Subcutaneous abdominal adipose tissue (tissue), 5 donors: ENCODE results near the gene RASA3.
A peak's percentile ranks its signal among the peaks of the same experiment; 100 is the strongest.
"Not testable (repeated sequence)": the region's sequence is repeated elsewhere in the genome, so short reads cannot be mapped to it uniquely, and the experiment has no call there.

Source experiments
- H3K27ac ChIP-seq: one replicate; pipeline ENCODE4 v1.7.0; 2013; ENCODE audit warnings: low read depth, mild to moderate bottlenecking, inconsistent platforms, low read length, moderate library complexity
- H3K27me3 ChIP-seq, 5 donors: one replicate each; pipeline ENCODE4 v1.7.0; 2013; ENCODE audit warnings: low read length in 5 of 5, inconsistent platforms in 1 of 5; ENCODE audit not compliant: control insufficient read depth in 5 of 5, insufficient read depth in 4 of 5
- H3K36me3 ChIP-seq, 5 donors: one replicate each; pipeline ENCODE4 v1.7.0; 2013; ENCODE audit warnings: low read length in 5 of 5; ENCODE audit not compliant: control insufficient read depth in 5 of 5, insufficient read depth in 5 of 5
- H3K4me1 ChIP-seq, 5 donors: one replicate each; pipeline ENCODE4 v1.7.0; 2013; ENCODE audit warnings: low read length in 5 of 5, mild to moderate bottlenecking in 3 of 5, moderate library complexity in 1 of 5; ENCODE audit not compliant: control insufficient read depth in 5 of 5, insufficient read depth in 5 of 5
- H3K4me3 ChIP-seq, 5 donors: one replicate each; pipeline ENCODE4 v1.7.0; 2013; ENCODE audit warnings: low read length in 5 of 5, low read depth in 1 of 5
- H3K9ac ChIP-seq, 5 donors: one replicate each; pipeline ENCODE4 v1.7.0; 2013; ENCODE audit warnings: low read length in 5 of 5, mild to moderate bottlenecking in 4 of 5, moderate library complexity in 3 of 5
- H3K9me3 ChIP-seq, 5 donors: one replicate each; pipeline ENCODE4 v1.7.0; 2013; ENCODE audit warnings: low read length in 5 of 5; ENCODE audit not compliant: control insufficient read depth in 5 of 5
- donor health status: healthy.
- donor health status: healthy.
- donor health status: healthy.
- donor health status: healthy.
- donor health status: healthy.

The RASA3 gene

DNA sequence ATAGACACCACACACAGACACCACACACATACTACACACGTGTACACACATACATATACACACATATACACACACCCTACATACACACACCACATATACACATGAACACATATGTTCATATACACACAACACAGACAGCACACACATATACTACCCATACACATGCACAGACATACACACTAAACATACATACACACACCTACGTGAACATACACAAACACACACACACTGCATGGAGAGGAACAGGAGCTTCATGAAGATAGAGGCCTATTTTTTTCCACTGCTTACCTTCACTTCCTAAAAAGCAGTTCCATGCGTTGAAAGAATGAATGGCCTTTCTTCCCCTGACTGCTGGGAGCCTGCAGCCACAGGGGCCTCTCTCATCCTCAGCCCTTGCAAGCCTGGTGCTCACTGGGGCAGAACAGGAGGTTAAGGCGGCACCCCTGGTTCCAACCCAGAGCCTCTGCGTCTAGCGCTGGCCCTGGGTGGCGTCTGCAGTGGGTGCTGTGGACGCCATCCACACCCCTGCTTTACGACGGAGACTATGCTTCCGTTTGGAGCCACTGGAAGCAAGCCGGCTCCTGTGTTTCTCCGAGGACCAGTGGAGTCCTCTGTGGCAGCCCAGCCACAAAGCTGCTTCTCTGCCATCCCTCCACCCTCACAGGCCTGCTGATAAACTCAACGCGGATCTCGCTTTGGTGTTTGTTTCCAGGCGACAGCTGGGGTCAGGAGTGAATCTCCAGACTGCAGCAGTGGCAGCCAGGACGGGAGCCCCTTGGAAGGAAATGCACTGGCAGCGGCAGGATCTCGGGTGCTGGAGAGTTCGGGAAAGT, 1.9 kb upstream of the RASA3 start:
- Histone ChIP-seq H3K27me3 (no peaks in the 10 kb centered on the region), H3K4me3 (no peak overlapping the region), H3K9me3 (no peaks in the 10 kb centered on the region), H3K9ac (no peak overlapping the region), H3K36me3 (no peaks in the 10 kb centered on the region), H3K27ac (no peak overlapping the region), H3K4me1 (peaks cover 8 to 40% (median 26%) of the 10 kb centered on the region in 5 donors)

GRCh38 chr13:114133552-114133951, 1.1 kb upstream of the RASA3 start:
- not testable (repeated sequence) for H3K27me3 ChIP-seq, H3K27ac ChIP-seq, H3K36me3 ChIP-seq, H3K4me3 ChIP-seq, H3K9ac ChIP-seq, H3K9me3 ChIP-seq
- H3K4me1 ChIP-seq = peaks cover 10 to 47% (median 33%) of the 10 kb centered on the region in 5 donors

DNA sequence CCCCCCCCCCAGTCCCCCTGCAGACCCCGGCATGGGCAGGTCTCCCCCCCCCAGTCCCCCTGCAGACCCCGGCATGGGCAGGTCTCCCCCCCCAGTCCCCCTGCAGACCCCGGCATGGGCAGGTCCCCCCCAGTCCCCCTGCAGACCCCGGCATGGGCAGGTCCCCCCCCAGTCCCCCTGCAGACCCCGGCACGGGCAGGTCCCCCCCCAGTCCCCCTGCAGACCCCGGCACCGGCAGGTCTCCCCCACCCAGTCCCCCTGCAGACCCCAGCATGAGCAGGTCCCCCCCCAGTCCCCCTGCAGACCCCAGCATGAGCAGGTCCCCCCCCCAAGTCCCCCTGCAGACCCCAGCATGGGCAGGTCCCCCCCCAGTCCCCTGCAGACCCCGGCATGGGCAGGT, 703 bp upstream of the RASA3 start:
- not testable (repeated sequence) for H3K9me3 ChIP-seq, H3K9ac ChIP-seq, H3K27ac ChIP-seq, H3K27me3 ChIP-seq, H3K36me3 ChIP-seq, H3K4me3 ChIP-seq
- peaks cover 10 to 52% (median 38%) of the 10 kb centered on the region in 5 donors for H3K4me1 ChIP-seq

DNA sequence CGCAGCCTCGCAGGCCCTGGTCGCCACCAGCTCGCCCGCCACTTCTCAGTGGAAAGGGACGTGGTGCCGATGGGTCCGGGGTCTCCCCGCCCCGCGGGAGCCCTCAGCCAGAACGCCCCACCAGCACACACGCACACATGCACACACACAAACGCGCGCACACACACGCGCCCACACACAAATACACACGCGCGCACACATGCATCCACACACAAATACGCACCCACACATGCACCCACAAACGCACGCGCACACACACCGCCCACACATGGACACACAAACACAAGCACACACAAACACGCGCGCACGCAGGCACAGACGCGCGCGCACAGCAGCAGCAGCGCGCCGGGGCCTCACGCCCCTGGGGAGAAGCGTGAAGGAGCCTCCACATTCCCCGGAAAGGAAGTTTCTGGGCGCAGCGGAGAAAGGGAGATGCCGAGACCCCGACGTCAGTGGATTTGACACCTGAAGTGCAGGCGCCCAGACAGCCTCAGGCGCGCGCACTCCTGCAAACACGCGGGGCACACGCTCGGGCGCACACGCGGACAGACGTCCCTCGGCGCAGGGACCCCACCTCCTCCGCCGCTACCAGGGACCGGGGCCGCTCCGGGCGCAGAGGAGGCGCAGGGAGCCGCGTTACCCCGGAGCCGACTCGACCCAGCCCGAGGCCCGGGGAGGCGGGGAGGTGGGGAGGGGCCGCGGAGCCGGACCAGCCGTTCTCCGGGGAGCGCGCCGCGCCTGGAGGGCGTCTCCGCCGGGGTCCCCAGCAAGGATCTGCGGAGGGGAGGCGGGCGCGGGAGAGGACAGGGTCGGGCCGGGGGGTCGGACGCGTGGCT, 622 bp downstream of the RASA3 start:
- no peaks in the 10 kb centered on the region for H3K9me3 ChIP-seq
- no peaks in the 10 kb centered on the region for H3K36me3 ChIP-seq
- H3K9ac ChIP-seq = peak overlapping the region in 4 of 5 donors; percentile 60 to 82 (median 72)
- H3K4me1 ChIP-seq = peaks cover 10 to 65% (median 51%) of the 10 kb centered on the region in 5 donors
- no peaks in the 10 kb centered on the region for H3K27me3 ChIP-seq
- H3K4me3 ChIP-seq = peak overlapping the region; percentile 61 to 92 (median 84)
- H3K27ac ChIP-seq = peak overlapping the region; percentile 87

GRCh38 chr13:114130837-114131582, 1.4 kb downstream of the RASA3 start:
- Histone ChIP-seq H3K27me3 (no peaks in the 10 kb centered on the region), H3K36me3 (no peaks in the 10 kb centered on the region), H3K9ac (peak overlapping the region; percentile 60 to 82 (median 78)), H3K4me1 (peaks cover 10 to 68% (median 52%) of the 10 kb centered on the region in 5 donors), H3K4me3 (peak overlapping the region; percentile 61 to 92 (median 84)), H3K27ac (peak overlapping the region; percentile 87), H3K9me3 (no peaks in the 10 kb centered on the region)

DNA sequence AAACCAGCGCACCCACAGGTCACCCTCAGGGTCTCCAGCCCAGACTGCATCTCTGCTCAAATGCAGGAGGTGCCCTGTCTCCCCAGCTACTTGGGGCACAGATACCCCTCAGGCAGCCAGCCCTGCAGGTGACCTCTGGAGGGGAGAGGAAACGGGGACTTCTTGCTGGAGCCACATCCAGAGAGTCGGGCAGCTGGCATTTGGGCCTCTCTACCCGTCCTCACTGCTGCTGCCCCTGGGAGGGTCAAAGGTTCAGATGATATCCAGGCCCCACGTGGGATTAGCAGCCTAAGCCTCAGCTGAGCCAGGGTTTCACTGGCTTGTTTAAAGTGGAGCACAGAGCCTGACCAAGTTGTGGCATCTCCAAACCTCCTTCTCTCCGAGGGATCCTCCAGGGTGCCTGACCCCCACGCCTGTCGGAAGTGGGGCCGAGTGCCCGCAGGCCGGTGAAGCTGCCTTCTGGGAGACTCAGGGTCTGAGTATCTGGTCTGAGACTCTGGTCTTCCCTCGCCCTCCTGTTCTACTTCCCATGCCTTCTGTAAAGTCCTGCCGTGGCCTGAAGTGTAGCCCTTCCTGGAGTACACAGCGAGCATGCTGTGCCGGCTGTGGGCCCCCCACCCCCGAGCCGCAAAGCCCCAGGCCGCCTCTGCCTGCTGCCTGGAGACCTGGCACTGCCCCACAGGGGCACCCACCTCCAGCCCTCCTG, 2.1 kb downstream of the RASA3 start:
- Histone ChIP-seq H3K27ac (peak overlapping the region; percentile 87), H3K27me3 (no peaks in the 10 kb centered on the region), H3K4me3 (peak overlapping the region; percentile 61 to 92 (median 84)), H3K4me1 (peaks cover 10 to 71% (median 52%) of the 10 kb centered on the region in 5 donors), H3K9me3 (no peaks in the 10 kb centered on the region), H3K9ac (peak overlapping the region; percentile 45 to 82 (median 78)), H3K36me3 (no peaks in the 10 kb centered on the region)

DNA sequence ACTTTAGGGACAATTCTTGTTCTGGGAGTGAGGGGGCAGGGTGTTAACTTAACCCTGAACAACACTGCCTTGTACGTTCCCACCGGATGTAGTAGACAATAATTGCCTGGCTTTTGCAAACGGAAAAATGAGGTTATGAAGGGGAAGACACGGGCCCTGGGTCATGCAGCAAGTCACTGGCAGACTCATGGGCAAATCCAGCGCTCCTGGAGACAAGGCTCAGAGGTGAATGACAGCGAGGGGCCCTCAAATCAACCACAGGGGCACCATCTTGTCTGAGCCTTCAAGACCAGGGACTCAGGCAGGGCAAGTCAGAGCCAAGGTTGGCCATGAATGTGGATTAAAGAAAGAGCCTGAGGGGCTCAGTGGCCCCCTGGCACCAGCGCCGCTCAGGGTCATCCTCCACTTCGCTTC, 2.8 kb downstream of the RASA3 start:
- no peaks in the 10 kb centered on the region for H3K27me3 ChIP-seq
- H3K36me3 ChIP-seq = peaks cover 0 to 5% (median 0%) of the 10 kb centered on the region in 5 donors
- H3K9me3 ChIP-seq = no peaks in the 10 kb centered on the region
- peak overlapping the region; percentile 87 for H3K27ac ChIP-seq
- peaks cover 10 to 75% (median 52%) of the 10 kb centered on the region in 5 donors for H3K4me1 ChIP-seq
- H3K9ac ChIP-seq = peak overlapping the region in 3 of 5 donors; percentile 40 to 82 (median 59)
- peak overlapping the region in 4 of 5 donors; percentile 4 to 92 (median 55) for H3K4me3 ChIP-seq

DNA sequence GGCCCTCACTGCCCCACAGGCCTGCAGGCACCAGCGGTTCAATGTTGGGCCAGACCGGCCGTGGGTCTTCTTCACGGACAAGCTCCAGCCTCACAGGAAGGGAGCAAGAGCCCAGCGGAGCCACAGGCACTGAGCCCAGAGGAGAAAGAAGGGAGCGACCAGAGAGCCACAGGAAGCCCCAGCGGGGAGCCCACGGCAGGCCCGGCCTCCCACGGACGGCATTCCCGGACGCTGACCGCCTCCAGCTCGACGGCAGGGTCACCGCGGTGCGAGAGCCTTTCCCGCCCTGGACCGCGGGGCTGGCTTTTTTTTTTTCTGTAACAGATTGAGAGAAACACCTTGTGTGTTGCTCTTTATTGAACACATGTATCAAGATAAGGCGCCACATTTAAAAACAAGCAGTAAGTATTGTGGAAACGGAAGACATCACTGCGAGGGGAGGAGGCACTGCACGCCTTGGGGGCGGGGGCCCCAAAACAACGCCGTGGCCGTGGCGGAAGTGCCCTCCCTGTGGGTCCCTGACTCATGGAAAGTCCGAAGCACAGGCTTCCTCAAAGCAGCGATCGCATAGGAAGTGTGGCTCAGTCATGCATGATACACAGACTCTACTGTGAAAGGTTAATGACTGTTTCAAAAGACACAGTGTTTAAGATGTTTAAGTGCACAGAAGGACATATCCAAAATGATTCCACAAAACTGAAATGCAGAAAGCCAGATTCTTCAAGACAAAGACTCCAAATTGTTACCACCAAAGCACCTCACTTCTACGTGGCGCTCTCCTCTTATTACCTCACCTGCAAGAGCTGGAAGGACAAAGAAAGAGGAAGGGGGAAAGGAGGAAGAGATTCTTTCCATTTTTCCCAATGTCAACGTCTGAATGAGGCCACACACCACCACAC, 3.5 kb downstream of the RASA3 start:
- H3K27me3 ChIP-seq = no peaks in the 10 kb centered on the region
- H3K4me1 ChIP-seq = peaks cover 10 to 73% (median 50%) of the 10 kb centered on the region in 5 donors
- peaks cover 0 to 6% (median 0%) of the 10 kb centered on the region in 5 donors for H3K36me3 ChIP-seq
- H3K9me3 ChIP-seq = no peaks in the 10 kb centered on the region
- peak overlapping the region in 4 of 5 donors; percentile 4 to 49 (median 42) for H3K4me3 ChIP-seq
- H3K9ac ChIP-seq = peak overlapping the region; percentile 46 to 70 (median 63)
- H3K27ac ChIP-seq = peak overlapping the region; percentile 87
